Stimulated activated CD4-positive, alpha-beta T cell treated with anti-CD3 and anti-CD28 coated beads, Interleukin-1b, Interleukin-23, amount 100 ng/mL, for 24 hours (primary cell): ENCODE measurements around the gene IFNA5.

Experiments used
- DNase-seq, 4 experiments: peaks; one replicate each; pipeline ENCODE4 v3.0.0-alpha.2; 2020; ENCODE audit warnings: low read depth in 4 of 4, low spot score in 1 of 4

Gene IFNA5

DNA sequence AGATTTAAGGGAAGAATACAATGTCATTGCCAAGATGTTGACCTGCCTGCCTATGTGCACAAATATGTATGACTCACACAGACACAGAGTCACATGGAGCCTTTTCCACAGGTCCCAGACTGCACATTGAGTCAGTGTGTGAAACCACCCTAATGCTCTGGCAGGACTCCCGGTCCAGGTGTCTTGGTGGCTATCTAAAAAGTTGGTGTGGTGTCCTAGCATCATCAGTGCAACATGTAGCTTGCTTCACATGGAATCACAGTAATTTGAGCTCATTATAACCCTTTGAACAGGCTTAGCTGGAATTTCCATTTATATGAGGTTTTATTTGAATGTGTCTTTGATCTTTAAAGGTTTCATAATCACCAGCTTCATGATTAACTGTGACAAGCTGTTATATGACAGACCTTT, 10.7 kb downstream of the IFNA5 start:
- no peak for DNase-seq

DNA sequence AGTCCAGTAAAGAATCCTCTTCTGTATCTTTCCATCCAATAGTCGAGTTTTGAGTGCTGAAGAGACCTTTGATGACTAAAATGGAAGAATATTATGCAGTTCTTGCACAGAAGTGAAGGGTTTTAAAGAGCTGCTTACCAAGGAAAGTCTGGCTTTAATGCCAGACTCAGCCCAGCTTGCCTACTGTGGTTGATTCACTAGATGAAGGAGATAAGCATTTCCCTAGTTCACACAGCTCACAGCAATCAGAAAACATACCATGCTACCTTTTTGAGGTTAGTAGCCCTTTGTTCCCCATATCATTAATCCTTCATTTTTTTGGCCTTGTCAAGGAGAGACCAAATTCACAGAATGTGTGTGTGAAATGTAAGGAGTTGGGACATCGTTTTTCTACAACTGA, 15.3 kb downstream of the IFNA5 start:
- no peak for DNase-seq

DNA sequence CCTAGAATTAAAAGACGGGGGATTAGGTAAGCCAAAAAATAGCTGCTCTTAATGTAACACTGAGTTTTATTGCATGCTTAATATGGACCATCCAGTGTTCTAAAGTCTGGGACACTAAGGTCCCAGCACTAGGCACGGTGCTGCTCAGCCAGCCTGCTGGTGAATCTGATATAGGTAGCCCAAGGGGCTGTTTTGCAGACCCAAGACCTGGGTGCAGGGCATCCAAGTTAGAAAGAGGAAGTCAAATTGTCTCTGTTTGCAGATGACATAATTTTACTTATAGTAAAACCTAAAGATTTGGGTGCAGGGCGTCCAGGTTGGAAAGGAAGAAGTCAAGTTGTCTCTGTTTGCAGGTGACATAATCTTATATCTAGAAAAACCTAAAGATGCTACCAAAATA, 17.8 kb downstream of the IFNA5 start:
- no peak for DNase-seq

DNA sequence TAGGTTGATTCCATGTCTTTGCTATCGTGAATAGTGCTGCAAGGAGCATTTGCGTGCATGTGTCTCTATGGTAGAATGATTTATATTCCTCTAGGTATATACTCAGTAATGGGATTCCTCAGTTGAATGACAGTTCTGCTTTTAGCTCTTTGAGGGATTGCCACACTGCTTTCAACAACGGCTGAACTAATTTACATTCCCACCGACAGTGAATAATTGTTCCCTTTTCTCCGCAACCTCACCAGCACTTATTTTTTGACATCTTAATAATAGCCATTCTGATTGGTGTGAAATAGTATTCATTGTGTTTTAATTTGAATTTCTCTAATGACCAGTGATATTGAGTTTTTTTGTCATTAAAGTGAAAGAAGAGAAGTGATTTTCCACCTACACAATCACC, 18.5 kb downstream of the IFNA5 start:
- DNase-seq = no peak

DNA sequence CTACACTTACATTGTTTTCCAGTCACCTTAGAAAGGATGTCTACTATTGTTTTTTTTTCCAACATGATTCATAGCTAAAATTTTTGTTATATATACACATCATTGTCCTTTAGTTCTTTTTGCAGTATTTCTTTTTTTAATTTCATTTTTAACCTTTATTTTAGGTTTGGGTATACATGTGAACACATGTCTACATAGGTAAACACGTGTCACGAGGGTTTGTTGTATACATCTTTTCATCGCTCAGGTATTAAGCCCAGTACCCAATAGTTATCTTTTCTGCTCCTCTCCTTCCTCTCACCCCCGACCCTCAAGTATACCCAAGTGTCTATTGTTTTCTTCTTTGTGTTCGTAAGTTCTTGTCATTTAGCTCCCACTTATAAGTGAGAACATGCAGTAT, 19.0 kb downstream of the IFNA5 start:
- DNase-seq = no peak

DNA sequence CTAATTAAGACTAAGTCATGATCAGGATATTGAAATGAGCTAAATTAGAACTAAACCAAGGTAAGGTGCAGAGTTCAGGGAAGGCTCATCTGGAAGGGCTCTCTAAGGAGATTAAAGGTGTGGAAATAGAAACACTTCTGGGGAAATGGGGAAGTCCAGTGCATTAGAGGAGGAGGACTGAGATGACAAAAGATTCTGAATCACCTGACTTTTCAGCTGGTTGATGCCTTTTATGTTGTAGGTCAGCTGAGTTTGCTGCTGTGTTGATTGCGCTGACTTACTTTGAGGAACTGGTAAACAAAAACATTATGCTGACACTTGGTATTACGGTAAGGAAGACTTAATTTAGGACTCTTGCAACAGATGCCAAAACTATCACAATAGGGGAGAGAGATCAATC, 23.8 kb downstream of the IFNA5 start:
- DNase-seq = no peak

DNA sequence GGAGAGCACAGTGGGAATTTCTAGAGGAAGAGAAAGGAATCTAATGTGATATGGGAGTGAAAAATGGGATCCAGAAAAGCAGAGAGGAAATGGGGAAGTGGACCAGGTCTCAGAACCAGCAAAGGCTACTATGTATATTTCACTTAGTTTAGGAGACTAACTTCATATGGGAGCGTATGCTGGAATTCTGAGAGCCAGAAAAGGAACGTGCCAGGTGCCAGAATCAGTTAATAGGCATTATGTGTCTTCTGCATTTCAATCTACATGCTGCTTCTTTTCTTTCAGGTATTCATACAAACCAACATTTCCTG, 36.8 kb downstream of the IFNA5 start:
- DNase-seq = no peak

DNA sequence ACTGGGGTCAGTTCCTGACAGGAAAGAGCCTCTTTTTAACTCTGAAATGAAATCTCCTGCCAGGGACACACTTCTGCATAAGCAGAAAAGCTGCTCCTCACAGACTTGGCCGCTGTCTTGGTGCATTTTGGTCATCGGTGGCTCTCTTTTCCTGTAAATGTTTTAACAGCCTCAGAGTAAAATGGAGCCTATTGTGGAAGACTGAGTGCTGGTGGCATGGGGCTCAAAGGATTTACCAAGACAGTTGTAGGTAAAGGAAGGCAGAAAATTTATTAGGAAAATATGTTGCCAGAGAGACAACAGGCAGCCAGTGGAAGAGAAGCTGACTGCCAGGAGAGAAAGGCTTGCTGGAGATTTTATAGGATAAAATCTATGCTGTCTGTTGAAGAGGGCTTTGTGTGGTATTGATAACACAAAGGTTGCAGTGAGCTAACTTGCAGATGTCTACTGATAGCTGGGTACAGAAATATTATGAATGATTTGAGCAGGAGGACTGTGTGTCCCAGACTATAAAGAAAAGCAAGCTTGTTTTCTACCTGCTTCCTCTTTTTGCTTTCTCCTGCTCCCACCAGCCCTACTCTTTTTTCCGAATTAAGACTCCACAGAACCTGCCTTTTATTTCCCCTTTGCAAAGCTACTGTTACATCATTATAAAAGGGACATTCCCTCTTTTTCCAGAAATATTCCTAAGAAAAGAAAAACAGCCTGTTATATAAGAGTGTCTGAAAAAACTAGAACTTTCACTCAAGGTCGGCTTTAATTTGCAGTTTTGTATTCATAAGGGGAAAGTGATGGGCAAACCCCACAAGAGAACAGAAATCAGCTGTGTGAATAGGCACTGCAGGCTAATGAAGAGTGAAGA, 37.4 kb downstream of the IFNA5 start:
- DNase-seq = no peak

DNA sequence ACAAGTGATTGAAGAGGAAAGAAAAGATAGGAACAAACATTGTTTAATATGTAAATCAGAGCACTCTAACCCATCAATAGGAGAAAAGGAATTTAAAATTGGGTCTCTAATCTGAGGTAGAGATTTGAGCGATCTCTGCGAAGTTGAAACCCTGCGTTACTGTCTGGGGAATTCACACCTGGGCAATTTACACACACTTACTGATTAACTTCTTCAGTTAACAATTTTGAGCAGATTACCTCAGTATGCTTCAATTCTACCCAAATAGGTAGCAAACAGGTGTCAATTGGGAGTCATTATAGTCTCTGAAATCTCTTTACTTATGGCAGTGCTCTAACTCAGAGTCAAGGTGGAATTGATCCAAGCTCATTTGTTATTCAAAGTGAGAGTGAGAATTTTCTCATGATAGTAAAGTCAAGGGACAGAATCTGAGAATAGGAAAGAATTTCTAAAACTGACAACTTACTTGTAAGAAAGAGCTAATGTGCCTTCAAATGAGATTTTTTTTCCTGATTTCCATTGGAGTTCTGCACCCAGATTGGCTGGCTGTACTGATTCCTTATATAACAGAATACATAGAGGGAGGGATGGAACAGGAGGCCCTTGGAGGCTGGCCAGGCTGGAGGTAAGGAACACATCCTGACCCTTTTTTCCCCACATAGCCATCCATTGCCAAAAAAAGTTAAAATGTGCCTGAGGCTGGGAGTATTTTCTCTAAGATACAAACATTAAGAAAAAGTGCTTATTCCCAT, 38.2 kb downstream of the IFNA5 start:
- no peak for DNase-seq

DNA sequence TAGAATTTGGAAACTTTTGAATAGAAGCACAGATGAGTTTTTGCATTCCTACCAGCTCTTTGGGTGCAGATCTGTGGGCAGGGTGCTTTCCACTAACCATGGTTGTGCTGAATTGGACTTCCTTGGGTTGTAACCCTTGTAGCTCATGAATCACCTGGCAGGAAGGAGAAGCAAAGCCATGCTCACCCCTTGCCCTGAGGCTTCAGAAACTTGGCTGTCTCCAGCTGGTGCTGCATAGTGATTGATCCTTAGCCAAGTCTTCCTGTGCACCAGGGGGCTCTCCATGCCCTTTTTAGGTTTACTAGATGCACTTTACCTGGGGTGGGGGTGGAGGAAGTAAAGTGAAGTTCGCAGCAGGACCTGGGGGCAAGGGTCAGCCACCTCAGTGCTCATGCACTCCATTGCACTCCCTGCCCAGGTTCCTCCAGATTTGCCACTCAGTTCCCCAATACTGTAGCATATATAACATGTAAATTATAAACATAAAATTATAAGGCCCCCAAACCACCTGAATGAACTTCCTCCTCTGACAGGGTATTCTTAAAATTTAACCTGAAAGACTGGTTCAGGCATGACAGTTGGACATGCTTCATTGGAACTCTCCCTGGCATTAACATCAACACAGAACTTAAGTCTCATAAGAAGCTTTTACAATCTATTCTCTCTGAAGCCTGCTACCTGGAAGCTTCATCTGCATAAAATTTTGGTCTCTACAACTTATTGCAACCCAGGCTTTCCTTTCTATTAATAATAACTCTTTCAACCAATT, 39.5 kb downstream of the IFNA5 start:
- no peak for DNase-seq

DNA sequence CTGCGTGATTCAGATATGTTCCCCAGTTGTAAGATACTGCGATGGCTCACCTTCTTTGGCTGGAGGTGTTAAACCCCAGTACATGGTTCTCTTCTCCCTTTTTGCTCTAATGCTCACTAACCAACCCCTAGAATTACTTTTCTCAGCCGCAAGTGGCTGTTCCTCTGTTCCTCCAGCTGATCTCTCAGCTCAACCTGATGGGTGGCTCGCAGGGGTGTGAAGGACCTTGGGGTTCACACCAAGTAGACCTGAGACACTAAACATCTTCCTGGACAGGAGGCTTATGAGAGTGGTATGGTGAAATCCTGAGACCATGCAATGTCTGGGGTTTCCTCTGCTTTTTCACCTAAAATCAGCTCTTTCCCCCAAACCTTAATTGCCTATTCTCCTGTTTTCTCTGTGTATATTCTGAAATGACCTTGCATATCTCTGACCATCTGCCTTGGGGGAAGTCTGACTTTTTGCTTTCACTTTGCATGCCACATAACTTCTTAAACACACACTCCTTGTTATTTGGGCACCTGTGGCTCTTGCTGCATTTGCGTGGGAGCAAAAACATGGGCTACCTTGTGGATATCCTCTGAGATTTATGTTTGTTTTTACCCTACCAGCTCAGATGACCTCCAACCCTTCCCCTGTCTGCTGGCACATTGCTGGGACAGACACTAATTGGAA, 49.4 kb downstream of the IFNA5 start:
- DNase-seq = no peak
